SU-DHL-6 (cell line): Measurements from ENCODE around the gene TMEM190.
"Not testable (repeated sequence)": the region's sequence is repeated elsewhere in the genome, so short reads cannot be mapped to it uniquely, and the experiment has no call there.

ENCODE experiments used
- EZH2phosphoT487 ChIP-seq: fragments of 200-600 bp; sonication (generic), shearing (Covaris generic); conservative IDR thresholded peaks from 2 replicates; pipeline ENCODE4 v1.6.1; 2018; ENCODE audit warnings: mild to moderate bottlenecking, antibody characterized with exemption, low read length, moderate library complexity, mixed read lengths
- TF ChIP-seq, protein P1 (sequence below): fragments of 200-600 bp; sonication (generic); IDR thresholded peaks from one replicate; pipeline ENCODE4 v1.5.1; 2017; ENCODE audit warnings: antibody characterized with exemption, mild to moderate bottlenecking, low read length, moderate library complexity; ENCODE audit not compliant: insufficient read depth, poor library complexity, severe bottlenecking

DNA sequence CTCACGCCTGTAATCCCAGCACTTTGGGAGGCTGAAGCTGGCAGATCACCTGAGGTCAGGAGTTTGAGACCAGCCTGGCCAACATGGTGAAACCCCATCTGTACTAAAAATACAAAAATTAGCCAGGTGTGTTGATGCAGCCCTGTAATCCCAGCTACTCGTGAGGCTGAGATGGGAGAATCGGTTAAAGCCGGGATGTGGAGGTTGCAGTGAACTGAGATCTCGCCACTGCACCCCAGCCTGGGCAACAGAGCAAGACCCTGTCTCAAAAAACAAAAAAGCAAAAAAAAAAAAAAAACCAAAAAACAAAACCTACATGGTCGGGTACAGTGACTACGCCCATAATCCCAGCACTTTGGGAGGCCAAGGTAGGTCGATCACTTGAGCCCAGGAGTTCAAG is 32.6 kb downstream of the TMEM190 start:
- TF ChIP-seq, protein P1, sequence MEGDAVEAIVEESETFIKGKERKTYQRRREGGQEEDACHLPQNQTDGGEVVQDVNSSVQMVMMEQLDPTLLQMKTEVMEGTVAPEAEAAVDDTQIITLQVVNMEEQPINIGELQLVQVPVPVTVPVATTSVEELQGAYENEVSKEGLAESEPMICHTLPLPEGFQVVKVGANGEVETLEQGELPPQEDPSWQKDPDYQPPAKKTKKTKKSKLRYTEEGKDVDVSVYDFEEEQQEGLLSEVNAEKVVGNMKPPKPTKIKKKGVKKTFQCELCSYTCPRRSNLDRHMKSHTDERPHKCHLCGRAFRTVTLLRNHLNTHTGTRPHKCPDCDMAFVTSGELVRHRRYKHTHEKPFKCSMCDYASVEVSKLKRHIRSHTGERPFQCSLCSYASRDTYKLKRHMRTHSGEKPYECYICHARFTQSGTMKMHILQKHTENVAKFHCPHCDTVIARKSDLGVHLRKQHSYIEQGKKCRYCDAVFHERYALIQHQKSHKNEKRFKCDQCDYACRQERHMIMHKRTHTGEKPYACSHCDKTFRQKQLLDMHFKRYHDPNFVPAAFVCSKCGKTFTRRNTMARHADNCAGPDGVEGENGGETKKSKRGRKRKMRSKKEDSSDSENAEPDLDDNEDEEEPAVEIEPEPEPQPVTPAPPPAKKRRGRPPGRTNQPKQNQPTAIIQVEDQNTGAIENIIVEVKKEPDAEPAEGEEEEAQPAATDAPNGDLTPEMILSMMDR = not testable (repeated sequence)
- not testable (repeated sequence) for TF ChIP-seq EZH2phosphoT487
